ENCODE data around the gene ATXN1.

DNA sequence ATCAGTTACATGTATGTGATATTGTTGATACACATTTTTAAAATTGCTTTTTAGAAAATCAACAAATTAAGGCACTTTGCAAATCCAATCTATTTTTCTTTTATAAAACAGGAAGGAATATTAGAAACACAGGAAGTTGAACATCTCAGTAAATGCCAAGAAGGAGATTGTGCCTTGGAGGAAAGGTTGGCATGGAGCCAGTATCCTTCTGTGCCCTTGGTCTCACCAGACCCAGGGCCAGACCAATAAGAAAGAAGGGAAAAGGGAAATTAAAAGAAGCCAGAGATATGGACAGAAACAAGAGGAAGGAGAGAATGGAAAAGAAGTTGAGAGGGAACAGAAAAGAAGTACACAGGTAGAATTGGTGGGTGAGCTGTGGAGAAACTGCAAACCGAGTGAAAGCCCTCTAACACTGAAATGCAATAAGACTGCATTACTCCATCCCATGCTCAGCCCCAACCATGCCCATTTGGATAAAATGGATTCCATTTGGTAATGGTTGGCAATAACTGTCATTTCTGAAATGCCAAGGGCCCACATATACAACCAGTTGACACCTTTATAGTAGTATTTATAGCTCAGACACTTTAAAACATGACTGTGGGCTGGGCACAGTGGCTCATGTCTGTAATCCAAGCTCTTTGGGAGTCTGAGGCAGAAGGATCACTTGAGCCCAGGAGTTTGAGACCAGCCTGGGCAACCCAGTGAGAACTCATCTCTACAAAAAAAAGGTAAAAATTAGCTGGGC is 389.1 kb downstream of the ATXN1 start:
- TF ChIP-seq MEF2A (IDR thresholded peaks at IDR 0.05; ENCODE audit: borderline replicate concordance, low read depth) = no peak
- TF ChIP-seq FOXM1 (IDR thresholded peaks at IDR 0.05; ENCODE audit: low read depth) = no peak

All from SK-N-SH (cell line).